Vagina (tissue), 2 donors: ENCODE data around the gene STX1A. TPM values are rescaled to one million over a fixed set of nuclear protein-coding genes. Genes with fewer than 3 reads are reported as not detected.
"Not testable (repeated sequence)": the region's sequence is repeated elsewhere in the genome, so short reads cannot be mapped to it uniquely, and the experiment has no call there.

Experiments
- DNase-seq, 2 donors: peaks; one replicate each; pipeline ENCODE4 v3.0.0-alpha.2; 2017; ENCODE audit errors: extremely low spot score in 2 of 2
- H3K27ac ChIP-seq: fragments of 200-600 bp; sonication (generic); one replicate; pipeline ENCODE4 v1.5.1; 2019
- H3K27me3 ChIP-seq: fragments of 200-600 bp; sonication (generic); one replicate; pipeline ENCODE4 v1.5.1; 2019
- H3K36me3 ChIP-seq, 2 donors: fragments of 200-600 bp; sonication (generic); one replicate each; pipeline ENCODE4 v1.5.1; 2017 to 2019
- H3K4me1 ChIP-seq: fragments of 200-600 bp; sonication (generic); one replicate; pipeline ENCODE4 v1.5.1; 2019
- H3K4me3 ChIP-seq, 2 donors: fragments of 200-600 bp; sonication (generic); 1 replicate in 1 of 2; 2 replicates in 1 of 2; pipeline ENCODE4 v1.5.1; 2016 to 2019
- H3K9me3 ChIP-seq: fragments of 200-600 bp; sonication (generic); one replicate; pipeline ENCODE4 v1.5.1; 2019
- CTCF ChIP-seq, 3 experiments: fragments of 450-650 bp in 2 of 3; fragments of 200-600 bp in 1 of 3; sonication (generic) in 1 of 3; IDR thresholded peaks; one replicate each; pipeline ENCODE4 v1.5.1; 2017 to 2019; ENCODE audit warnings: antibody characterized with exemption in 3 of 3, mild to moderate bottlenecking in 2 of 3, moderate library complexity in 2 of 3
- POLR2A ChIP-seq, 2 donors: fragments of 450-650 bp; IDR thresholded peaks; one replicate each; pipeline ENCODE4 v1.6.1; 2017; ENCODE audit warnings: antibody characterized with exemption in 2 of 2, mild to moderate bottlenecking in 2 of 2, moderate library complexity in 2 of 2
- POLR2AphosphoS5 ChIP-seq, 2 donors: sonication (generic); formaldehyde crosslinking; IDR thresholded peaks; one replicate each; pipeline ENCODE4 v1.9.0; 2017; ENCODE audit warnings: antibody characterized with exemption in 2 of 2, mild to moderate bottlenecking in 2 of 2, low read depth in 1 of 2; ENCODE audit not compliant: insufficient read depth in 1 of 2
- intact Hi-C: fragments of 100-400 bp; cut with DNase I; formaldehyde crosslinking; loops from one replicate; pipeline ENCODE4 v1.15.1; 2023
- total RNA-seq: library from RNA; depleted of rRNA; stranded (reverse); fragments of >200 nt; gene quantifications from one replicate; pipeline ENCODE4 v1.2.3, GENCODE V29; 2016

The STX1A gene
- total RNA-seq, 1 donor from 2014 or later = 17.2 TPM

GRCh38 chr7:73727952-73728351, 8.5 kb upstream of the STX1A start:
- H3K4me1 ChIP-seq = no peaks in the 10 kb centered on the region
- H3K4me3 ChIP-seq = no peak overlapping the region
- no peaks in the 10 kb centered on the region for H3K36me3 ChIP-seq
- no peaks in the 10 kb centered on the region for H3K27me3 ChIP-seq
- TF ChIP-seq POLR2AphosphoS5 (IDR thresholded peaks at IDR 0.05; ENCODE audit: insufficient read depth in 1 of 2, low read depth in 1 of 2) (no peak), POLR2A (IDR thresholded peaks at IDR 0.05) (no peak), CTCF (IDR thresholded peaks at IDR 0.05) (no peak)
- H3K9me3 ChIP-seq = no peaks in the 10 kb centered on the region
- H3K27ac ChIP-seq = no peak overlapping the region
- no peak for DNase-seq
- intact Hi-C loops = no loop called here

GRCh38 chr7:73726083-73726466, 6.6 kb upstream of the STX1A start:
- Histone ChIP-seq H3K9me3 (no peaks in the 10 kb centered on the region), H3K27ac (no peak overlapping the region), H3K27me3 (no peaks in the 10 kb centered on the region), H3K36me3 (no peaks in the 10 kb centered on the region), H3K4me3 (no peak overlapping the region), H3K4me1 (no peaks in the 10 kb centered on the region)
- no peak for DNase-seq
- intact Hi-C loops = no loop called here
- TF ChIP-seq POLR2AphosphoS5 (IDR thresholded peaks at IDR 0.05; ENCODE audit: insufficient read depth in 1 of 2, low read depth in 1 of 2) = no peak
- no peak for TF ChIP-seq CTCF (IDR thresholded peaks at IDR 0.05)
- no peak for TF ChIP-seq POLR2A (IDR thresholded peaks at IDR 0.05)

GRCh38 chr7:73723813-73724212, 4.3 kb upstream of the STX1A start:
- Histone ChIP-seq H3K4me1 (peaks cover 4% of the 10 kb centered on the region), H3K9me3 (no peaks in the 10 kb centered on the region), H3K27me3 (no peaks in the 10 kb centered on the region), H3K36me3 (no peaks in the 10 kb centered on the region), H3K27ac (no peak overlapping the region), H3K4me3 (no peak overlapping the region)
- TF ChIP-seq POLR2A (IDR thresholded peaks at IDR 0.05) (no peak), CTCF (IDR thresholded peaks at IDR 0.05) (no peak), POLR2AphosphoS5 (IDR thresholded peaks at IDR 0.05; ENCODE audit: insufficient read depth in 1 of 2, low read depth in 1 of 2) (no peak)
- no peak for DNase-seq
- intact Hi-C loops = loop anchor here (5.0 kb wide), 1 partner anchor 117 kb away; no protein-coding TSS in a partner anchor

- DNase-seq = no peak
- TF ChIP-seq CTCF (IDR thresholded peaks at IDR 0.05) (no peak), POLR2A (IDR thresholded peaks at IDR 0.05) (no peak)
- Histone ChIP-seq H3K36me3 (no peaks in the 10 kb centered on the region), H3K27me3 (no peaks in the 10 kb centered on the region), H3K9me3 (no peaks in the 10 kb centered on the region), H3K4me3 (no peak overlapping the region), H3K27ac (no peak overlapping the region), H3K4me1 (peaks cover 14% of the 10 kb centered on the region)
- intact Hi-C loops = loop anchor here (5.0 kb wide), 1 partner anchor 115 kb away; no protein-coding TSS in a partner anchor
These were observed 3.3 kb upstream of the STX1A start for GRCh38 chr7:73722785-73723184.

GRCh38 chr7:73722182-73722581, 2.7 kb upstream of the STX1A start:
- not testable (repeated sequence) for DNase-seq, H3K9me3 ChIP-seq, H3K4me3 ChIP-seq, H3K36me3 ChIP-seq, H3K27me3 ChIP-seq, H3K27ac ChIP-seq
- H3K4me1 ChIP-seq = peaks cover 20% of the 10 kb centered on the region
- intact Hi-C loops = loop anchor here (5.0 kb wide), 1 partner anchor 115 kb away; no protein-coding TSS in a partner anchor
